Activated CD8-positive, alpha-beta T cell treated with anti-CD3 and anti-CD28 coated beads for 36 hours (primary cell): ENCODE measurements around the gene FOXA1. TPM values are rescaled to one million over a fixed set of nuclear protein-coding genes. Genes with fewer than 3 reads are reported as not detected.

Experiments used
- ATAC-seq: fragments of 200-7000 bp; cut with Tn5 transposase; one replicate; pipeline ENCODE4 v1.10.0; 2021; ENCODE audit warnings: mild to moderate bottlenecking, moderate library complexity
- CTCF ChIA-PET: fragments of 350-600 bp; sonication (Branson Sonifier 250); formaldehyde crosslinking; loops from one replicate; lab custom pipeline; 2021; ENCODE audit warnings: antibody characterized with exemption; lab: Charles Lee
- POLR2A ChIA-PET: fragments of 350-600 bp; sonication (Branson Sonifier 250); formaldehyde crosslinking; loops from one replicate; lab custom pipeline; 2021; ENCODE audit warnings: antibody characterized with exemption; lab: Charles Lee
- DNase-seq: peaks from one replicate; pipeline ENCODE4 v3.0.0-alpha.2; 2020
- H3K27ac Mint-ChIP-seq: one replicate; pipeline ENCODE4 v1.8.0; 2021; ENCODE audit warnings: mild to moderate bottlenecking, mixed read lengths
- H3K27me3 Mint-ChIP-seq: one replicate; pipeline ENCODE4 v1.8.0; 2021; ENCODE audit warnings: mixed read lengths
- H3K36me3 Mint-ChIP-seq: one replicate; pipeline ENCODE4 v1.8.0; 2021; ENCODE audit warnings: low read depth, mixed read lengths
- H3K4me1 Mint-ChIP-seq: one replicate; pipeline ENCODE4 v1.8.0; 2021; ENCODE audit warnings: low read depth, mixed read lengths
- H3K4me3 Mint-ChIP-seq: one replicate; pipeline ENCODE4 v1.8.0; 2021; ENCODE audit warnings: mild to moderate bottlenecking, moderate library complexity, mixed read lengths
- H3K9me3 Mint-ChIP-seq: one replicate; pipeline ENCODE4 v1.8.0; 2021; ENCODE audit warnings: mixed read lengths
- CTCF ChIP-seq: fragments of 200-600 bp; IDR thresholded peaks from one replicate; pipeline ENCODE4 v1.8.0; 2022; ENCODE audit warnings: antibody characterized with exemption, mild to moderate bottlenecking
- intact Hi-C: fragments of 100-400 bp; cut with micrococcal nuclease; formaldehyde crosslinking; loops from one replicate; pipeline ENCODE4 v1.10.0; 2022
- total RNA-seq, 2 experiments: library from RNA; stranded (reverse); gene quantifications; one replicate each; pipeline ENCODE4 v1.2.3, GENCODE V29; 2021

FOXA1 gene
- total RNA-seq: not detected

- CTCF ChIA-PET: no interaction called here
- TF ChIP-seq CTCF: no peak
- intact Hi-C loops: loop anchor here (10.0 kb wide), 1 partner anchor 940 kb away; no protein-coding TSS in a partner anchor
- no peak for DNase-seq
- H3K27ac Mint-ChIP-seq: peak within 1 kb of the TSS; percentile 66
- peak within 1 kb of the TSS; percentile 64 for H3K4me3 Mint-ChIP-seq
- H3K9me3 Mint-ChIP-seq: peaks cover 8% of the 10 kb centered on the region
- peaks cover 77% of the 10 kb centered on the region for H3K27me3 Mint-ChIP-seq
- H3K36me3 Mint-ChIP-seq: peaks cover 16% of the 10 kb centered on the region
- POLR2A ChIA-PET: no interaction called here
- H3K4me1 Mint-ChIP-seq: peaks cover 16% of the 10 kb centered on the region
- ATAC-seq: peak; percentile 3
Observed at GRCh38 chr14:37594971-37595808, at the start of gene FOXA1, which contains the start of gene TTC6. Gene FOXA1 (minus strand): TSS chr14:37595249. CDS start chr14:37594972, 277 bp downstream. Gene TTC6 (plus strand): TSS chr14:37595629. CDS start chr14:37622065, 26,436 bp downstream.

- H3K27me3 Mint-ChIP-seq: no peaks in the 10 kb centered on the region
- no peak overlapping the region for H3K4me3 Mint-ChIP-seq
- TF ChIP-seq CTCF: no peak
- no peak overlapping the region for H3K27ac Mint-ChIP-seq
- ChIA-PET CTCF (no interaction called here), POLR2A (no interaction called here)
- DNase-seq (no peak), ATAC-seq (no peak)
- no peaks in the 10 kb centered on the region for H3K4me1 Mint-ChIP-seq
- no peaks in the 10 kb centered on the region for H3K36me3 Mint-ChIP-seq
- intact Hi-C loops: no loop called here
- no peaks in the 10 kb centered on the region for H3K9me3 Mint-ChIP-seq
Observed at GRCh38 chr14:37643701-37644100, 48.7 kb upstream of the FOXA1 start.

- ChIA-PET CTCF (no interaction called here), POLR2A (no interaction called here)
- Mint-ChIP-seq H3K4me1 (no peaks in the 10 kb centered on the region), H3K27ac (no peak overlapping the region), H3K36me3 (no peaks in the 10 kb centered on the region), H3K9me3 (no peaks in the 10 kb centered on the region), H3K4me3 (no peak overlapping the region), H3K27me3 (no peaks in the 10 kb centered on the region)
- intact Hi-C loops: no loop called here
- ATAC-seq (no peak), DNase-seq (no peak)
- TF ChIP-seq CTCF: no peak
Observed at GRCh38 chr14:37642125-37642524, 47.1 kb upstream of the FOXA1 start.

- ChIA-PET CTCF (no interaction called here), POLR2A (no interaction called here)
- Mint-ChIP-seq H3K4me3 (no peak overlapping the region), H3K36me3 (no peaks in the 10 kb centered on the region), H3K9me3 (no peaks in the 10 kb centered on the region), H3K27me3 (no peaks in the 10 kb centered on the region), H3K4me1 (no peaks in the 10 kb centered on the region), H3K27ac (no peak overlapping the region)
- no peak for ATAC-seq
- no peak for TF ChIP-seq CTCF
- no peak for DNase-seq
- intact Hi-C loops: no loop called here
Observed at GRCh38 chr14:37641117-37641516, 46.1 kb upstream of the FOXA1 start.

- Mint-ChIP-seq H3K27ac (no peak overlapping the region), H3K27me3 (no peaks in the 10 kb centered on the region), H3K4me1 (no peaks in the 10 kb centered on the region), H3K9me3 (no peaks in the 10 kb centered on the region), H3K36me3 (no peaks in the 10 kb centered on the region), H3K4me3 (no peak overlapping the region)
- POLR2A ChIA-PET: no interaction called here
- DNase-seq (no peak), ATAC-seq (no peak)
- CTCF ChIA-PET: no interaction called here
- TF ChIP-seq CTCF: no peak
- intact Hi-C loops: no loop called here
Observed at GRCh38 chr14:37638599-37638998, 43.5 kb upstream of the FOXA1 start.
